HepG2 (cell line): Measurements from ENCODE around the gene UBFD1. TPM values are rescaled to one million over a fixed set of nuclear protein-coding genes. Genes with fewer than 3 reads are reported as not detected.

Source experiments
- AHDC1 ChIP-seq: sonication (generic); formaldehyde crosslinking; IDR thresholded peaks from 2 replicates; pipeline ENCODE4 v1.5.1; 2020; ENCODE audit warnings: mild to moderate bottlenecking, missing genetic modification reagents, borderline replicate concordance
- HES4 ChIP-seq: sonication (generic); formaldehyde crosslinking; IDR thresholded peaks from 2 replicates; pipeline ENCODE4 v1.9.0; 2021; ENCODE audit warnings: mild to moderate bottlenecking, missing genetic modification reagents, borderline replicate concordance
- KMT2B ChIP-seq: IDR thresholded peaks from 2 replicates; pipeline ENCODE4 v1.6.1; 2016; ENCODE audit warnings: missing genetic modification reagents, missing compliant biosample characterization
- MEF2D ChIP-seq: sonication (generic); formaldehyde crosslinking; IDR thresholded peaks from 2 replicates; pipeline ENCODE4 v1.5.1; 2020; ENCODE audit warnings: mild to moderate bottlenecking, missing genetic modification reagents
- MEIS2 ChIP-seq: sonication (generic); formaldehyde crosslinking; IDR thresholded peaks from 2 replicates; pipeline ENCODE4 v1.9.0; 2021; ENCODE audit warnings: mild to moderate bottlenecking, missing genetic modification reagents
- MLXIP ChIP-seq: sonication (generic); formaldehyde crosslinking; IDR thresholded peaks from 2 replicates; pipeline ENCODE4 v1.9.0; 2021; ENCODE audit warnings: missing genetic modification reagents, borderline replicate concordance
- MNT ChIP-seq: fragments of 450-650 bp; IDR thresholded peaks from 2 replicates; pipeline ENCODE4 v1.6.1; 2016
- TGIF2 ChIP-seq: IDR thresholded peaks from 2 replicates; pipeline ENCODE4 v1.6.1; 2016; ENCODE audit warnings: control low read depth, missing compliant biosample characterization
- ZNF24 ChIP-seq: fragments of 450-650 bp; IDR thresholded peaks from 2 replicates; pipeline ENCODE4 v1.6.1; 2017; ENCODE audit warnings: antibody characterized with exemption, mild to moderate bottlenecking
- ZNF263 ChIP-seq: sonication (generic); formaldehyde crosslinking; IDR thresholded peaks from 2 replicates; pipeline ENCODE4 v1.4.0; 2020; ENCODE audit warnings: missing genetic modification reagents
- ZNF3 ChIP-seq: IDR thresholded peaks from 2 replicates; pipeline ENCODE4 v1.7.0; 2017; ENCODE audit warnings: inconsistent platforms
- ZNF33B ChIP-seq: sonication (generic); formaldehyde crosslinking; IDR thresholded peaks from 2 replicates; pipeline ENCODE4 v1.5.1; 2020; ENCODE audit warnings: mild to moderate bottlenecking, missing genetic modification reagents
- ZNF660 ChIP-seq: sonication (generic); formaldehyde crosslinking; IDR thresholded peaks from 2 replicates; pipeline ENCODE4 v1.5.1; 2020; ENCODE audit warnings: mild to moderate bottlenecking, low read depth, missing genetic modification reagents, borderline replicate concordance
- ZNF850 ChIP-seq: sonication (generic); formaldehyde crosslinking; conservative IDR thresholded peaks from 2 replicates; pipeline ENCODE4 v1.9.0; 2021; ENCODE audit warnings: mild to moderate bottlenecking, missing genetic modification reagents
- polyA plus RNA-seq, 8 experiments: library from polyadenylated mRNA; depleted of rRNA in 3 of 8; stranded (reverse) in 7 of 8; unstranded in 1 of 8; fragments of >200 nt; fragmentation: Illumina TruSeq in 4 of 8; extraction: Trizol in 4 of 8; gene quantifications; 2 replicates each; pipeline versions ENCODE4 v1.2.1 to v1.2.3, GENCODE V29; 2011 to 2016; ENCODE audit warnings: low read depth in 4 of 8, missing spikeins in 1 of 8, mixed read lengths in 1 of 8; ENCODE audit not compliant: insufficient read depth in 1 of 8
- total RNA-seq, 5 experiments: library from RNA; depleted of rRNA; stranded (reverse); fragments of >200 nt; fragmentation: Illumina TruSeq; extraction: Trizol; gene quantifications; 2 replicates each; pipeline ENCODE4 v1.2.3, GENCODE V29; 2016; ENCODE audit warnings: low read depth in 1 of 5

Gene UBFD1
- total and polyA plus RNA-seq, 2 of the 13 experiments (the other 11 are each of a cell fraction or from before 2014, with no cell fraction given): 100 to 111 TPM

- peak; percentile 99 for TF ChIP-seq AHDC1
- TF ChIP-seq ZNF660: no peak
- no peak for TF ChIP-seq MLXIP
- TF ChIP-seq ZNF850 (CRISPR knock-in tag): peak; percentile 91
- TF ChIP-seq MEIS2 (CRISPR knock-in tag): peak; percentile 98
- no peak for TF ChIP-seq ZNF263 (CRISPR knock-in tag)
- peak; percentile 87 for TF ChIP-seq ZNF24
- TF ChIP-seq TGIF2: peak; percentile 99
- peak; percentile 95 for TF ChIP-seq ZNF3
- TF ChIP-seq HES4: no peak
- TF ChIP-seq MNT: peak; percentile 86
- TF ChIP-seq KMT2B: peak; percentile 82
- TF ChIP-seq MEF2D (CRISPR knock-in tag): peak; percentile 95
- no peak; the same call in 1 of the 2 replicates for TF ChIP-seq ZNF33B (CRISPR knock-in tag)
Observed at GRCh38 chr16:23539984-23540816, 17.3 kb upstream of the UBFD1 start (continued).
